NK-92 treated with Interleukin-12 subunit alpha and Interleukin-12 subunit beta, amount 100 ng/mL, for 24 hours (cell line): ENCODE data around the gene CTAGE1.

Experiments used
- DNase-seq: peaks from one replicate; lab custom pipeline; 2025; lab: John Stamatoyannopoulos, UW

Gene CTAGE1

GRCh38 chr18:22391407-22392345, 26.0 kb downstream of the CTAGE1 start:
- DNase-seq: peak; percentile 25

DNA sequence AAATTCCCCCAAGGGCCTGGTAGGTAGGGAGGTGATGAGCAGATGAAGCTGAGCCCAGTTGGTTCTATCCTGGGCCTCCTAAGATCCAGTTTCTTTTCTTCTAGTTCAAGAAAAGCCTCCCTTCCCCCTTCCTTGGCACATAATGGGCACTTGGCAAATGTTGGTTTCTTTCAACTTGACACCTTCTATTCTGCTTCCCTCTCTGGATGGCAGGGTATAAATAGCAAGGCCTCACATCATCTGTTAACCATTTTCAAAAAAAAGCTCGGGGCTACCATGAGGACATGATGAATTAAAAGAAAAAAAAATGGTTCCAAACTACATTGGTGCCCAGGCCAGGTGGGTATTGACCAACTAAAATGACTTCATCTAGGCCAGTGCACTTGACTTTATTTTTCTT, 29.9 kb downstream of the CTAGE1 start:
- DNase-seq: no peak

DNA sequence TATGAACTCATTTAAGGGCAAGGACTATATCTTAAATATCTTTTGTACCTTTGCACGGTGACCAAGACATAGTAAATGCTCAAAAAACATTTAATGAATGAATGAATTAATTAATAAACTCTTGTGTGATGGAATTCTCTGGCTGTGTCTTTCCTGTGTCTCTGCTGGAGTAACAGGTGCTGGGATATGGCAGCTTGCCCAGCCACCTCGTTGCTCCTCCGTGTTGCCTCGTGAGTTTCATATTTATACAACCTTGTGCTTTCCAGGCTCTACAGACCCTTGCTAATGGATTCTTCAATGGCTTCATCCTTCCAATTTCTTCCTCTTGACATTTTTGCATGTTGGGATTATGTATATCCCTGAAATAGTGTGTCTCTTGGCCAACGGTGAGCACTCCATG, 30.4 kb downstream of the CTAGE1 start:
- DNase-seq: no peak

DNA sequence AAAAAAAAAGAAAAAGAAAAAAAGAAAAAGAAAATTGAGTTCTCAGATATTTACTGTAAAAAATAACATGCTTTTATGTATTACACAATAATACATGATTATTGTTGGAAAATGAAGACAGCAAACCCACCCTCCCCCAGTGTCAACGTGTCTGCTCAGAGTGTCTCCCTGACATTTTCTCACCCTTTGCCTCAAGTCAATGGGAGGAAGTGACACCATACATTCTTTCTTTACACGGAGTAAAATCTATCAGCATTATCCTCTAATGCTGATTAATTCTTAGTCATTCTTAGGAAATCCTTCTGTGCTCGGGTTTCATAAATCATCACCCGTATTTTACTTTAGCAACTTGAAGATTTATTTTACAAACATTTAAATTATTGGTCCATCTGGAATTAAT, 32.0 kb downstream of the CTAGE1 start:
- peak; percentile 20 for DNase-seq

DNA sequence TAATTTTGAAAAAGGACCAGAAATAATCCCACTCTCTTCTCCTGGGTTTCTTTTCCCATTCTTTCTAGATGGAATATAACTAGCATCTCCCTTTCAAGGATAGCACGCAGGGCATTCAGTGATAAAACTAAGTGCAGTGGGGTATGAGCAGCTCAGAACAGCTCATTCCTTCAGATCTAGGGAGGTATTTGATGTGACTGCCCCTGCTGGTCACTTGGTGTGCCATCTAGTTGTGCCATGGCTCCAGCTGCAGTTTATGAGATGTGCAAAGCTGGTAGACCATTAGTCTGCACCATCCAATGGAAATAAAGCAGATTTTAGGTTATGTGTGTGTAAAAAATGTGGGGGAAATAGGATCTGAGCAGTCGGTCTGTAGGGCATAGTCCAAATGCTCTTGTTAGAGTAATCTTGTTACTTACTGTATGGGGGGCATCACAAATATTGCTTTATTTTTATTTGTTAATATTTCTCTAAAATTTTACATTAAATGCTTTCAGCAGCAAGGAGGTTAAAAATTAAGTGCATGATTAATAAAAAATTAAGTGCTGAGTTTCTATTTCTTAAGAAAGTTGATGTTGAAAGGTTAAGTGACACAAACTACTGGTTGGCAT, 38.9 kb downstream of the CTAGE1 start:
- DNase-seq: no peak

DNA sequence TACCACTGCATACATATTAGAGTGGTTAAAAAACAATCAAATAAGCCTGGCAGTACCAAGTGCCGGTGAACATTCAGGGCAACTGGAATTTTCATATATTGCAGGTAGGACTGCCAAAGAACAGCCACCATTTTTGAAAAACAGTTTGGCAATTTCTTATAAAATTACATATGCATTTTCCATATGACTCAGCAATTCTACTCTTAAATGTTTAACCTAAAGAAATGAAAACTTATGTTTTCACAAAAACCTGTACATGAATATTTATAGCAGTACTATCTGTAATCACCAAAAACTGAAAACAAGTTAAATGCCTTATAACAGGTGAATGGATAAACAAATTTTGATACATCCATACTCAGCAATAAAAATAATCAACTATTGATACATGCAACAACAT, 39.9 kb downstream of the CTAGE1 start:
- DNase-seq: no peak

DNA sequence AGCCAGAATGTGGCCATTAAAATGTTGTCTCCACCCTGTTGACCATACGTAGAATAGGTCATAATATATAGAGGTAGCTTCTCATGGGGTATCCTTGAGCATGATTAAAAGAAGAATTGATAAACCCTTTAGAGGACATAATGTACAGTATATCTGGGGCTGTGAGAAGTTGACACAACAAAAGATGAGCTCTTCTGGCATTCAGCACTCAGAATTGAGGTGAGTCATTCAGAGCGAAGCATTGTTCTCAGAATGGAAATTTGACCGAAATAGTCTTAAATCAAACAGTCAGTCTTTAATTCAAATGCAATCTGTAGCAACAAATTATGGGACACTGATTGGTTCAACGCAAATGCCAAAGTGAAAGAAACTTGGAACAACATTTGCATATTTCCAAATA, 47.3 kb downstream of the CTAGE1 start:
- DNase-seq: no peak

DNA sequence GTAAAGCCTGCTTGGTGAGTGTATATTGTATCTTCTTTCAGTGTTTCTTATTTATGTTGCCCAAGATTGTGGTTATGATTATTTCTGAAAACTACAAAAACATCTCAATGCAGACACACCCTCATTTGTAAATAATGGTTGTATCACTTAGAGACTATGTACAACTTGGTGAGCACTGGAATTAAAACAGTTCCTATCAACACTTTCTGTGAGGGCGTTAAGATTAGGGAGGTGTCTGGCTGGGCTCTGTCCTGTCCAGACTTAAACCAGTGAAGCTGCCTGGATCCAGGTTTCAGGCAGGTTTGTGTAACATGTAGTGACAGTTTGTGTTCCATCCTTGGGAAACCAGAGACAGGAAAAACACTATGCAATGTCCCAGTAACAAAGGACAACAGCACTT, 49.7 kb downstream of the CTAGE1 start:
- no peak for DNase-seq

DNA sequence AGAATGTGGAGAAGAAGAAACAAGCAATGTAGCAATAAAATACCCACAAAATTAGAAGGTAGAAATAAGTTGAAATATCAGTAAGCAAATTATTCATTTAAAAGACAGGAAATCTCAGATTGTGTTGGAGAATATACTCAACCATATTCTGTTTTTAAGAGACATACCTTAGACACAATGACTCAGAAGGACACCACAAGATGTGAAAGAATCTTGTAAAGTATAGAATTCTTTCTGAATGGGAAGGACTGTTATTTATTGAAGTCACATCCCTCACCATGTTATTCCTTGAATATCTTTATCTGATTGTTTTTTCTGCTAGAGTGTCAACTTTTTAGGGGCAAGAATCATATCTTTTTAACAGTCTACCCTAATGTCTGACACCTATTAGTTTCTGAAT, 50.4 kb downstream of the CTAGE1 start:
- DNase-seq: no peak

GRCh38 chr18:22363867-22364463, 53.8 kb downstream of the CTAGE1 start:
- DNase-seq: no peak
